NCI-H2081 treated with DMSO at 0.1 percent for 48 hours (cell line): ENCODE measurements around the gene CDC34.
"Not testable (repeated sequence)": the region's sequence is repeated elsewhere in the genome, so short reads cannot be mapped to it uniquely, and the experiment has no call there.

Source experiments
- DNase-seq: peaks from one replicate; lab custom pipeline; 2025; lab: John Stamatoyannopoulos, UW

The CDC34 gene

DNA sequence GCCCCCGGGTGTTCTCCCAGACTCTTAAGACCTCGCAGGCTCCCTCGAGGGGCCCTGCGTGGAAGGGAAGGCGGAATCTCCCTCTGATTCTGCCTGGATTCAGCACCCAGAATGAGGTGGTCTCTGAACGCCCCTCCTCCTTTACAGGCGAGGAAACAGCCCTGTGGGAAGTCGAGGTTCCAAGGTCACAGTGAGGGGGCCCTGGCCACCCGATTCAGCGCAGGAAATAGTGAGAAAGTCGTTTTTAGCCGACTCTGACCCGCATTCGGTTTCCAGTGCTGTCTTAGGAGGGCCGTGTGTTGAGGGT, 41.9 kb downstream of the CDC34 start:
- no peak for DNase-seq

GRCh38 chr19:574658-575526, 43.3 kb downstream of the CDC34 start:
- DNase-seq: no peak

GRCh38 chr19:575527-576506, 44.3 kb downstream of the CDC34 start:
- no peak for DNase-seq

DNA sequence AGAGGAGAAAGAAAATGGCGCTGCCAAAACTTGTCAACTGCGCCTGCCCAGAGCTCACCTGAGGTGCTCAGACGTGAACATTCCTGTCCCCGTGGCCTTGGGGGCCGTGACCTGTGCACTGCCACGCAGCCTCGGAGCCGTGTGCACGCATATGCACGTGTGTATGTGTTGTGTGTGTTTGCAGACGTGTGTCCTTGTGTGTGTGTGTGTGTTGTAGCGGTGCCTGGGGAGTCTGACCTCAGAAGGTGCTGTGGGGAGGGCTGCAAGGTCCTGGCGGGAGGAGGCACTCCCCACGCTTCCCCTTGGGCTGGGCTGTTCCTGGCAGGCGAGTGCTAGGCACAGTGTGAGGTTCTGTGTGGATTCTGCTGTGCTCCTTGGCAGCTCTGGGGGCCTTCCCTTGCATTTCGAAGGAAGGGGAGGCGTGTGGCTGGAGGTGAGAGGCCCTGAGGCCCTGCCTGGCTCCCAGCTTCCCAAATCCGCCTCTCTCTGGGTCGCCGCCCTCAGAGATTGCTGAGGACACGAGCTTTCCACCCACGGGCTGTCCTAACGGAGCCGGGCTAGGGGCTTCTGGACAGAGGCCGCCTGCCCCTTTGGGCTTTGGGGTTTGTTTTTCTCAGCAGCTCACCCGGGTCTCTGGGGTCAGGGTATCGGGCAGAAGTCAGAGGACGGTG, 45.3 kb downstream of the CDC34 start:
- no peak for DNase-seq

DNA sequence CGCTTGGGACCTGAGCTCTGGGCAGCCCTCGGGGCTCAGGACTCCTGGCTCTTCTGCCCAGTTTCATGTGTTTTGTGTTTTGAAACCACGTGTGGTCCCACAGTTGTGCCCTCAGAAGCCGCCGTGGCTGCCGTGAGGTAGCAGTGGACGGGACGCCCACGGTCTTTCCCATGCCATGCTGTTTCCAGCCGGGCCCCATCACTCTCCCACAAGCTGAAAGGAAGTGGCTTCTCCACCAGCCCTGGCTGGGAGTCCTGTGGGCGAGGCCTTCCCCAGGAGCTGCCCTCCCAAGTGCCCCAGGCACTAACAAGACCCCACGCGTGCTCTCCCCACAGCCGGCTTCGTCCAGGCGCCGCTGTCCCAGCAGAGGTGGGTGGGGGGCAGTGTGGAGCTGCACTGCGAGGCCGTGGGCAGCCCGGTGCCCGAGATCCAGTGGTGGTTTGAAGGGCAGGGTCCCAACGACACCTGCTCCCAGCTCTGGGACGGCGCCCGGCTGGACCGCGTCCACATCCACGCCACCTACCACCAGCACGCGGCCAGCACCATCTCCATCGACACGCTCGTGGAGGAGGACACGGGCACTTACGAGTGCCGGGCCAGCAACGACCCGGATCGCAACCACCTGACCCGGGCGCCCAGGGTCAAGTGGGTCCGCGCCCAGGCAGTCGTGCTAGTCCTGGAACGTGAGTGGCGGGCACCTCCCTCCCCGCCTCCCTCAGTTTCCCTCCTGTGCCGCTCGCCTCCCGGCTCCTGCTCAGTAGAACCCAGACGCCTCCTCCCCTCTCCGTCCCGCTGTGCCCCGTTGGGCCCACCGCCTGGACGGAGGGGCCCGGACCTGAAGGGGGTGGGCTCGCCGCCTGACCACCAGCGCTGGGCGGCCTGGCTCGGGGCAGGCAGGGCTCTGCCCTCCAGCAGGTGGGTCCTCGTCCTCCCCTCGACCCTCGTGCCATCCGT, 46.2 kb downstream of the CDC34 start:
- DNase-seq: no peak

DNA sequence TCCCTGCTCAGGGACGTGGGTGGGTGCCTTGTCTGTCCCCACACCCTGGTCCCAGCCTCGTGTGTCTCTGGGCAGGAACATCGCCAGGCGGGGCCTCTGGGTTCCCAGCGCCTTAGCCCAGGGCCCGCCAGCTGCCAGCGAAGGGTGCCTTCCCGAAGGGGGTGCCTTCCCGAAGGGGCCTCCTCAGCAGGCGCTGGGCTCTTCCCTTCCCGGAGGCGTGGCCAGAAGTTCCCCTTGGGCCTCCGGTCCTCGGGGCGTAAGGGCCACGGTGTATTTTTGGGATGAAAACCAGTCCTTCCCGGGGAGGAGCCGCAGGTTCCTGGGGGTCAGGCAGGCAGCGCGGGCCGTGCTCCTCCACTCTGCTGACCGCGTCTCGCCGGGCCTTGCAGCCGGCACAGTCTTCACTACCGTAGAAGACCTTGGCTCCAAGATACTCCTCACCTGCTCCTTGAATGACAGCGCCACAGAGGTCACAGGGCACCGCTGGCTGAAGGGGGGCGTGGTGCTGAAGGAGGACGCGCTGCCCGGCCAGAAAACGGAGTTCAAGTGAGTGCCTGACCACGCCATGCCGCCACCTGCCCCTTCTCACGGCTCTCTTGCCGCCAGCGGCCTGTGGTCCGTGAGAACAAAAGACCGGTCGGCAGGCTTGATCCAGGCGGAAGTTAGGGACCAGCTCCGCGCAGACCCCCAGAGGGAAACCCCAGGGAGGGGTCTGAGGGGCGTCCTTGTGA, 47.7 kb downstream of the CDC34 start:
- no peak for DNase-seq

- no peak for DNase-seq
Measured at GRCh38 chr19:579842-580155, 48.2 kb downstream of the CDC34 start.

DNA sequence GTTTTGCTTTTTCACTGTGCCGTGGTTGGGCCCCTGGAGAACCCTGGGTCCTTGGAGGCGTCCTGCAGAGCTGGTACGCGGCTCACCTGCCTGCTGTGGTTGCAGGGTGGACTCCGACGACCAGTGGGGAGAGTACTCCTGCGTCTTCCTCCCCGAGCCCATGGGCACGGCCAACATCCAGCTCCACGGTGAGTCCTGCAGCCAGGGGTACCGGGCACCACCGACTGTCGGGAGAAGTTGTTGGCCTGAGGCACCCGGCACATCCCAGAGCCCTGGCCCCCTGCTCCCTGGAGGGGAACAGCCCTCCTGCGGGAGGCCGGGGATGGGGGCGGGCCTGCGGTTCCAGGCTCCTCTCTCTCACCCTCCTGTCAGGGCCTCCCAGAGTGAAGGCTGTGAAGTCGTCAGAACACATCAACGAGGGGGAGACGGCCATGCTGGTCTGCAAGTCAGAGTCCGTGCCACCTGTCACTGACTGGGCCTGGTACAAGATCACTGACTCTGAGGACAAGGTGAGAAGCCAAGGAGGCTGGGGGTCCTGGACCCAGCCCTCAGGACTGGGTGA, 48.8 kb downstream of the CDC34 start:
- no peak for DNase-seq

DNA sequence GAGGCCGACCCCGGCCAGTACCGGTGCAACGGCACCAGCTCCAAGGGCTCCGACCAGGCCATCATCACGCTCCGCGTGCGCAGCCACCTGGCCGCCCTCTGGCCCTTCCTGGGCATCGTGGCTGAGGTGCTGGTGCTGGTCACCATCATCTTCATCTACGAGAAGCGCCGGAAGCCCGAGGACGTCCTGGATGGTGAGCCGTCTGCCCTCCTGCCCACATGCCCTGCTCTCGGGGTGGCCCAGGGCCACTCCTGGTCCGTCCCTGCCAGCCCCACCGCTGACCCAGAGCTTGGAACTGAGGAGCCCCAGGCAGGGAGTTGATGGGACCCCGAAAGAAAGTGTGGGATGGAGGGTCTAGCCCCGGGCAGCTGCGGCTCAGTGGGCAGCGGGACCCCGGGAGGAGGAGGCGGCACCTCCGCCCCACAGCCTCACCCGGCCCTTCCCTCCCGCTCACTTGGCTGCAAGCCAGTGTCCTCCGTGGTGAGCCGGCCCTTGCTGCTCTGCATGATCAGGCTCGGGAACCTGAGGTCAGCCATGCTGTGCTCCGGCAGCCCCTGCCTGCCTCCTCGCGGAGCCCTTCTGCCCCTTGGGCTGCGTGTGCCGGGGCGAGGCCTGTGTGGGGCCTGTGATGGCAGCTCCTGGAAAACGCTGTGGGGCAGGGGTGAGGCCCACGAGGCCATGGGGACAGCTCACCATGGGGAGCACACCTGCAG, 50.0 kb downstream of the CDC34 start:
- DNase-seq: no peak

DNA sequence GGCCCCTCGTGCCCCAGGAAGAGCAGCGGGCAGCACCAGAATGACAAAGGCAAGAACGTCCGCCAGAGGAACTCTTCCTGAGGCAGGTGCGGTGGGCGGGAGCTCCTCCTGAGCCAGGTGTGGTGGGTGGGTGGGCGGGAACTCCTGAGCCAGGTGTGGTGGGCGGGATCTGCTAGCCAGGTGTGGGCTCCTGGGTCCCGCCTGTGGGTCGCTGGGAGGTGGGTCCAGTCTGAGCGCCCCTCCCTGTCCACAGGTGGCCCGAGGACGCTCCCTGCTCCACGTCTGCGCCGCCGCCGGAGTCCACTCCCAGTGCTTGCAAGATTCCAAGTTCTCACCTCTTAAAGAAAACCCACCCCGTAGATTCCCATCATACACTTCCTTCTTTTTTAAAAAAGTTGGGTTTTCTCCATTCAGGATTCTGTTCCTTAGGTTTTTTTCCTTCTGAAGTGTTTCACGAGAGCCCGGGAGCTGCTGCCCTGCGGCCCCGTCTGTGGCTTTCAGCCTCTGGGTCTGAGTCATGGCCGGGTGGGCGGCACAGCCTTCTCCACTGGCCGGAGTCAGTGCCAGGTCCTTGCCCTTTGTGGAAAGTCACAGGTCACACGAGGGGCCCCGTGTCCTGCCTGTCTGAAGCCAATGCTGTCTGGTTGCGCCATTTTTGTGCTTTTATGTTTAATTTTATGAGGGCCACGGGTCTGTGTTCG, 51.1 kb downstream of the CDC34 start:
- DNase-seq: no peak

DNA sequence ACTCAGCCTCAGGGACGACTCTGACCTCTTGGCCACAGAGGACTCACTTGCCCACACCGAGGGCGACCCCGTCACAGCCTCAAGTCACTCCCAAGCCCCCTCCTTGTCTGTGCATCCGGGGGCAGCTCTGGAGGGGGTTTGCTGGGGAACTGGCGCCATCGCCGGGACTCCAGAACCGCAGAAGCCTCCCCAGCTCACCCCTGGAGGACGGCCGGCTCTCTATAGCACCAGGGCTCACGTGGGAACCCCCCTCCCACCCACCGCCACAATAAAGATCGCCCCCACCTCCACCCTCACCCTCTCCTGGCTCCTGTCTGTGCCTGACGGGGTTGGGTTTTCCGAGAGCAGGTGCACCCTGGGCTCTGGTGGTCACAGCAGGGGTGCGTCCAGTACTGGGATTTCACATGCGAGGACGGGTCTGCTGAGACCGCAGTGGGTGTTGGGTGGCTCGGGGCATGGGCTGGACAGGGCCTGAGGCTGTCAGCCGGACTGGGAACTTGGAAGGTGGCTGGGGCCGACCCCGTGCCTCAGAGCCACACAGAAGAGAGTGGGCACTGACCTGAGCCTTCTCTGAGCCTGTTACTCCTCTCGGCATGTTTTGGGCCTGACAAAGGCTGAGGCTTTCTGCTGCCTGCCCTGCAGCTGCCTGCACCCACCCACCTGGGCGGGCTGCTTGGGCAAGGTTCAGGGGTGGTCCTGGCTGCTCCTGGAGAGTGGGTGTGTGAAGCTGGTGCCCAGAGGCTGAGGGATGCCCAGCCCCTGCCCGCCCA, 51.8 kb downstream of the CDC34 start:
- DNase-seq: no peak

DNA sequence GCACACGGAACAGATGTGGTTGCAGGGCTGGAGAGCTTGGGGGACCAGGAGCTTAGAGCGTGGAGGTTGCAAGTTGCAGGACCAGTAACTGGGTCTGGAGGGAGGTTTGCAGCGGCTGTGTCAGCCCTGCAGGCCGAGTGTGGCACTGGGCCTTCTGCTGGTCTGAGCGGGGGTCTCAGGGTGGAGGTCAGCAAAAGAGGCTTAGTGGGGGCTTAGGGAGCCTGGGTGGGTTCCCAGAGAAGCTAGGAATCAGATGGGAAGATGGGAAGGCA, 52.3 kb downstream of the CDC34 start:
- DNase-seq: no peak

GRCh38 chr19:584240-585001, 52.9 kb downstream of the CDC34 start:
- no peak for DNase-seq

- not testable (repeated sequence) for DNase-seq
Measured at GRCh38 chr19:585146-585545, 53.6 kb downstream of the CDC34 start.

DNA sequence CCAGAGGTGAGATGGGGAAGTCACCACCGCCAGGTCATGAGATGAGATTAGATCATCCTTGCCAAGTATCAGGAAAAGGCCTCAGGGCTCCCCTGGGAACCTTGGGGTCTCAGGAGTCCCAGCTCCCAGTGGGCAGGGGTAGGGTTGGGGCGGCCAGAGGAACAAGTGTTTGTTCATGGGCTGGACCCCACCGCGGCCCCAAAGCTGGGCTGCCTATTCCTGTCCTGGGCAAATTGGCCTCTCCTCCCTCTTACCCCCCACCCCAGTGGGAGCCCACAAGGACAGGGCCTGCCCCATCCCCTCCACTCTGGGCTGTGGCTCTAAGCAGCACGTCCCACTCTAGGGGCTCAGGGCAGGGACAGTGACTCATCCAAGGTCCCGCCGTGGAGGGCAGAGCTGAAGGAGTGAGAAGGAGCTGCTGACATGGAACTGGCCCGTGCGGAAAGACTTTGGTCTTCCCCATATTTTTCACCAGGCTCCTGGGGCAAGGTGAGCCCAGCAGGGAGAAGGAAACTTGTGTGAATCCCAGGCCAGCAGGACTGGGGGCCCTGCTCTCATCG, 54.1 kb downstream of the CDC34 start:
- DNase-seq: no peak

DNA sequence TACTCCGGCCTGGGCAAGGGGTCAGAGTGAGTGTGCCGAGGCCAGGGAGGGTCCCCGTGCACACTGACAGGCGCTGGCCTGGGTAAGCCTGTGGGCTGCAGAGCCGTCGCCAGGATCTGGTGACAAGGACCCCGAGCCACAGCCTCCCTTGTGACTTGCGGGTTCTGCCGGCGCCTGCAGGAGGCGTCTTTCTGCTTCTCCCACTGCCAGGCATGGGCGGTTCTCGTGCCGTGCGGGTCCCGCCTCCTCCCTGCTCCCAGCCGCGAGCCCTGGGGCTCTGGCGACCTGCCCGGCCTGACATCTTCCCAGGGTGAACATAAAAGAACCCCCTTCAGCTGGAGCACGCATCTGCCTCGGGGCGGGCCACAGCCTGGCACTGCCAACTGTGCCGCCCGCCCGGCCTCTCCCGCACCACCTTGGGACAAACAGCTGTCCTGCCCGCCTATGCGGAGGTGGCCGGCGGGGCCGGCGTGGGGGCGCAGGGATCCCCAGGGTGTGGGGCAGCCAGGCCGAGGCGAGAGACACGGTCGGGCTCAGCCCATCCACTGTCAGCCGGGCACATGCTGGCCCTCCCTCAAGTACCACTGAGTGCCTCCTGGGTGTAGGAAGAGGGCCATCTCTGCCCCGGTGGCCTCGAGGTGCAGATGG, 56.7 kb downstream of the CDC34 start:
- DNase-seq: peak; percentile 86
